ENCODE measurements around the gene CHST9. TPM values are rescaled to one million over a fixed set of nuclear protein-coding genes. Genes with fewer than 3 reads are reported as not detected.
"Not testable (repeated sequence)": the region's sequence is repeated elsewhere in the genome, so short reads cannot be mapped to it uniquely, and the experiment has no call there.

CHST9 gene
- total RNA-seq, 1 donor = 0.10 TPM

GRCh38 chr18:26971409-26971808 lies 213.7 kb downstream of the CHST9 start:
- H3K27me3 ChIP-seq (ENCODE audit: insufficient read depth, low read length) = no peaks in the 10 kb centered on the region
- no peak overlapping the region for H3K4me3 ChIP-seq (ENCODE audit: low read length)
- no peaks in the 10 kb centered on the region for H3K9me3 ChIP-seq (ENCODE audit: low read depth, low read length)
- H3K4me1 ChIP-seq (ENCODE audit: insufficient read depth, low read length) = no peaks in the 10 kb centered on the region

- Histone ChIP-seq H3K4me3 (ENCODE audit: low read length) (no peak overlapping the region), H3K9me3 (ENCODE audit: low read depth, low read length) (no peaks in the 10 kb centered on the region), H3K27me3 (ENCODE audit: insufficient read depth, low read length) (no peaks in the 10 kb centered on the region), H3K4me1 (ENCODE audit: insufficient read depth, low read length) (no peaks in the 10 kb centered on the region)
Observed at GRCh38 chr18:26970637-26971036, 214.5 kb downstream of the CHST9 start.

GRCh38 chr18:26965206-26965605 lies 219.9 kb downstream of the CHST9 start:
- H3K4me1 ChIP-seq (ENCODE audit: insufficient read depth, low read length) = no peaks in the 10 kb centered on the region
- H3K9me3 ChIP-seq (ENCODE audit: low read depth, low read length) = no peaks in the 10 kb centered on the region
- H3K27me3 ChIP-seq (ENCODE audit: insufficient read depth, low read length) = no peaks in the 10 kb centered on the region
- no peak overlapping the region for H3K4me3 ChIP-seq (ENCODE audit: low read length)

GRCh38 chr18:26963292-26963691 lies 221.8 kb downstream of the CHST9 start:
- H3K4me1 ChIP-seq (ENCODE audit: insufficient read depth, low read length) = no peaks in the 10 kb centered on the region
- no peaks in the 10 kb centered on the region for H3K27me3 ChIP-seq (ENCODE audit: insufficient read depth, low read length)
- no peak overlapping the region for H3K4me3 ChIP-seq (ENCODE audit: low read length)
- H3K9me3 ChIP-seq (ENCODE audit: low read depth, low read length) = no peaks in the 10 kb centered on the region

- H3K4me3 ChIP-seq (ENCODE audit: low read length) = no peak overlapping the region
- H3K9me3 ChIP-seq (ENCODE audit: low read depth, low read length) = no peaks in the 10 kb centered on the region
- H3K4me1 ChIP-seq (ENCODE audit: insufficient read depth, low read length) = no peaks in the 10 kb centered on the region
- H3K27me3 ChIP-seq (ENCODE audit: insufficient read depth, low read length) = no peaks in the 10 kb centered on the region
Observed at GRCh38 chr18:26961839-26962238, 223.3 kb downstream of the CHST9 start.

GRCh38 chr18:26960911-26961310 lies 224.2 kb downstream of the CHST9 start:
- Histone ChIP-seq H3K4me1 (ENCODE audit: insufficient read depth, low read length) (no peaks in the 10 kb centered on the region), H3K27me3 (ENCODE audit: insufficient read depth, low read length) (no peaks in the 10 kb centered on the region), H3K4me3 (ENCODE audit: low read length) (no peak overlapping the region), H3K9me3 (ENCODE audit: low read depth, low read length) (no peaks in the 10 kb centered on the region)

- Histone ChIP-seq H3K9me3 (ENCODE audit: low read depth, low read length) (no peaks in the 10 kb centered on the region), H3K4me1 (ENCODE audit: insufficient read depth, low read length) (no peaks in the 10 kb centered on the region), H3K27me3 (ENCODE audit: insufficient read depth, low read length) (no peaks in the 10 kb centered on the region), H3K4me3 (ENCODE audit: low read length) (no peak overlapping the region)
Observed at GRCh38 chr18:26956863-26957262, 228.2 kb downstream of the CHST9 start.

- H3K4me3 ChIP-seq (ENCODE audit: low read length) = no peak overlapping the region
- no peaks in the 10 kb centered on the region for H3K9me3 ChIP-seq (ENCODE audit: low read depth, low read length)
- no peaks in the 10 kb centered on the region for H3K4me1 ChIP-seq (ENCODE audit: insufficient read depth, low read length)
- no peaks in the 10 kb centered on the region for H3K27me3 ChIP-seq (ENCODE audit: insufficient read depth, low read length)
Observed at GRCh38 chr18:26948703-26949102, 236.4 kb downstream of the CHST9 start.

GRCh38 chr18:26943906-26944305 lies 241.2 kb downstream of the CHST9 start:
- Histone ChIP-seq H3K4me1 (ENCODE audit: insufficient read depth, low read length) (no peaks in the 10 kb centered on the region), H3K9me3 (ENCODE audit: low read depth, low read length) (no peaks in the 10 kb centered on the region), H3K4me3 (ENCODE audit: low read length) (no peak overlapping the region), H3K27me3 (ENCODE audit: insufficient read depth, low read length) (no peaks in the 10 kb centered on the region)

GRCh38 chr18:26941584-26941983 lies 243.5 kb downstream of the CHST9 start:
- Histone ChIP-seq H3K4me3 (ENCODE audit: low read length) (no peak overlapping the region), H3K4me1 (ENCODE audit: insufficient read depth, low read length) (no peaks in the 10 kb centered on the region), H3K9me3 (ENCODE audit: low read depth, low read length) (no peaks in the 10 kb centered on the region), H3K27me3 (ENCODE audit: insufficient read depth, low read length) (no peaks in the 10 kb centered on the region)

- Histone ChIP-seq H3K27me3 (ENCODE audit: insufficient read depth, low read length) (no peaks in the 10 kb centered on the region), H3K4me3 (ENCODE audit: low read length) (no peak overlapping the region), H3K9me3 (ENCODE audit: low read depth, low read length) (no peaks in the 10 kb centered on the region), H3K4me1 (ENCODE audit: insufficient read depth, low read length) (no peaks in the 10 kb centered on the region)
Observed at GRCh38 chr18:26940744-26941398, 244.2 kb downstream of the CHST9 start.

GRCh38 chr18:26931659-26932058 lies 253.4 kb downstream of the CHST9 start:
- H3K4me3 ChIP-seq (ENCODE audit: low read length) = no peak overlapping the region
- H3K27me3 ChIP-seq (ENCODE audit: insufficient read depth, low read length) = no peaks in the 10 kb centered on the region
- no peaks in the 10 kb centered on the region for H3K9me3 ChIP-seq (ENCODE audit: low read depth, low read length)
- H3K4me1 ChIP-seq (ENCODE audit: insufficient read depth, low read length) = no peaks in the 10 kb centered on the region

- Histone ChIP-seq H3K9me3 (ENCODE audit: low read depth, low read length) (no peaks in the 10 kb centered on the region), H3K4me1 (ENCODE audit: insufficient read depth, low read length) (no peaks in the 10 kb centered on the region), H3K27me3 (ENCODE audit: insufficient read depth, low read length) (no peaks in the 10 kb centered on the region), H3K4me3 (ENCODE audit: low read length) (no peak overlapping the region)
Observed at GRCh38 chr18:26930630-26931029, 254.5 kb downstream of the CHST9 start.

- Histone ChIP-seq H3K4me1 (ENCODE audit: insufficient read depth, low read length) (no peaks in the 10 kb centered on the region), H3K4me3 (ENCODE audit: low read length) (no peak overlapping the region)
Observed at GRCh38 chr18:26928670-26929313, 256.3 kb downstream of the CHST9 start.

GRCh38 chr18:26927822-26928221 lies 257.3 kb downstream of the CHST9 start:
- not testable (repeated sequence) for H3K4me1 ChIP-seq (ENCODE audit: insufficient read depth, low read length); H3K27me3 ChIP-seq (ENCODE audit: insufficient read depth, low read length)

More at GRCh38 chr18:26928670-26929313, 256.3 kb downstream of the CHST9 start:
- no peaks in the 10 kb centered on the region for H3K9me3 ChIP-seq (ENCODE audit: low read depth, low read length)
- H3K27me3 ChIP-seq (ENCODE audit: insufficient read depth, low read length) = no peaks in the 10 kb centered on the region

GRCh38 chr18:26926066-26926675 lies 258.9 kb downstream of the CHST9 start:
- no peaks in the 10 kb centered on the region for H3K27me3 ChIP-seq (ENCODE audit: insufficient read depth, low read length)
- no peaks in the 10 kb centered on the region for H3K4me1 ChIP-seq (ENCODE audit: insufficient read depth, low read length)
- no peak overlapping the region for H3K4me3 ChIP-seq (ENCODE audit: low read length)
- no peaks in the 10 kb centered on the region for H3K9me3 ChIP-seq (ENCODE audit: low read depth, low read length)

More at GRCh38 chr18:26927822-26928221, 257.3 kb downstream of the CHST9 start:
- not testable (repeated sequence) for H3K4me3 ChIP-seq (ENCODE audit: low read length); H3K9me3 ChIP-seq (ENCODE audit: low read depth, low read length)

Measured in mononuclear cell (primary cell).